HG02759 (cell line): Measurements from ENCODE around the gene KDM4F.

Experiments used
- ATAC-seq: cut with Tn5 transposase; IDR thresholded peaks from one replicate; pipeline ENCODE4 v1.9.1; 2021; ENCODE audit warnings: mild to moderate bottlenecking, moderate library complexity; ENCODE audit not compliant: unreplicated experiment

Gene KDM4F

DNA sequence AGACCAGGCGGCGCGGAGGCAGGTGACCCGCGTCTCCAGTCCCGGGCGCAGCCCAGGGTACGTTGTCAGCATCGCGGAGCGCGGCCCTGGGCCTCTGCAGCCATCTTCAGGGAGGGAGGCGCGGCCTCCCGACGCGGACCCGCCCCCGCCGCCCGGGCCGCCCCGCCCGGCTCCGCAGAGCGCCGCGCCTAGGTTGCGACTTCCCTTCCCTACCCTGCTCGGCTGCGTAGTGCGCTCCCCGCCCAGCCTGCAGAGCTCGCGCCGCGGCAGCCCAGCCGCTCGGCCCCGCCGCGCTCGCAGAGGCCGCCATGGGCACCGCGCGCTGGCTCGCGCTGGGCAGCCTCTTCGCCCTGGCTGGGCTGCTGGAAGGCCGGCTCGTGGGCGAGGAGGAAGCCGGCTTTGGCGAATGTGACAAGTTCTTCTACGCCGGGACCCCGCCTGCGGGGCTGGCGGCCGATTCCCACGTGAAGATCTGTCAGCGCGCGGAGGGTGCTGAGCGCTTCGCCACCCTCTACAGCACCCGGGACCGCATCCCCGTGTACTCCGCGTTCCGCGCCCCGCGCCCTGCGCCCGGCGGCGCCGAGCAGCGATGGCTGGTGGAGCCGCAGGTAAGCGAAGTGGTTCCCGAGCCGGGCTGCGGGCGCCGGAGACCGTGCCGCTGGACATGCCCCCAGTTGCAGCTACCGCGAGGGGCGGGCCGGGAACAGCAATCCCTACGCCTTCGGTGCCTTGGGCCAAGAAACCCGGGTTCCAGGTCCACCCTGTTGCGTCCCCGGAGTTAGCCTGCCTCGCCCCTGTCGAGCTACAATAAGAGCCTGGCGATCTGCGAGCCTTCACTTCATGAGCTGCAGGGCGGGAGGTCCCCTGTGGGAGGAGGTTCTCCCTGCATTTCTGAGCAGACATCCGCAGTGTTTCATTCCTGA is 40.7 kb downstream of the KDM4F start, which contains the start of gene ENDOD1:
TSS of gene ENDOD1 (plus strand) at position 227 of the 923 bp plus-strand sequence. CDS start at position 309, 82 bp downstream.
- peak; percentile 88 for ATAC-seq

GRCh38 chr11:95091663-95092180 is 42.5 kb downstream of the KDM4F start:
- no peak for ATAC-seq

DNA sequence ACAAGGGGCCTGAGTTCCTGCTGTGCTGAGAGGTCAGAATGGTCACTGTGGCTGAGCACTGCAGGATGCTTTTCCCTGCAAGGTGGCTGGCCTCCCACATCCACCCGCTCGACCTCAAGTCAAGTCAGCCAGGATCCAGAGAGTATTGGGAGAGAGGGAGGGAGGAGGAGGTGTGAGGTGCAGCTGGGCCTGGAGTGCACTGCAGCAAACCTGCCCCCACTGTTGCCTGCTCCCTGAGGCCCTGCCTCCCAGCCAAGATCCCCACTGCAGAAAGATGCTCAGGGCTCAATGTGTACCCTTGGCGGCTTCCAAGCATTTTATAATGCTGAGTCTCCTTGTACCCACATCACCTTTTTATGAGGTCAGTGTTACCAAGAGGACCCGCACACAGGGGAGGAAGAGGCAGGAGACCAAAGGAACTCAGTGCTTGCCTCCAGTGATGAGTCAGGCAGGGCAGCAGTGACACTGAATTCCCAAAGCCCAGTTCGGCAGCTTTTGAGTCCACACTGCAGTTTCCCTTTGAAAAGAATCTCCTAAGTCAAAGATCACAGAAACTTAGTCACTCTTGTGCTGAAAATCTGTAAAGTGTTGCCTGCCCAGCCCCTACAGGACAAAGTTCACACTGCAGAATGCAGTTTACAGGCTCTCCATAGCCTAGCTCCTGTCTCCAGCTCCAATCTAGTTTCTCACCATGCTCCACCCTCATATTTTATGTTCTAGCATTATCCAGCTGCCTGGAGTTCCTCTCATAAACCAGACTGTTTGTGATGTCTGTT is 43.5 kb downstream of the KDM4F start:
- ATAC-seq: no peak

DNA sequence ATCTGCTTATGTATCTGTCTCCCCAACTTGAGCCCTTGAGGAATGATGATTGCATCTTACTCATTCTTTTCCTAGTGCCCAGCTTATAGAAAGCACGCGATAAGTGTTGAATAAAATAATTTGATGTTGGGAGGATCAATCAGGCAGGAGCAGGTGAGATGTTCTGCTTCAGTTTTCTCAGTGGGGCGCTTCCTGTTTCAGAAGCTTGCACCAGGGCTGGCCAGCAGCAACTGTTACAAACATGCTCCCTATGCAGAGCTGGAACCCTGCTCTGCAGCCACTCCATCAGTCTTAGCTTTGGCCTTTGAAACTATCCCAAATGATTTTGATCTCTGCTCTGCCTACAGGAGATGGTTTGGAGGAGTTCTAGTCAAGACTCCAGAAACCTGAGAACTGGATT is 44.3 kb downstream of the KDM4F start:
- ATAC-seq: no peak

DNA sequence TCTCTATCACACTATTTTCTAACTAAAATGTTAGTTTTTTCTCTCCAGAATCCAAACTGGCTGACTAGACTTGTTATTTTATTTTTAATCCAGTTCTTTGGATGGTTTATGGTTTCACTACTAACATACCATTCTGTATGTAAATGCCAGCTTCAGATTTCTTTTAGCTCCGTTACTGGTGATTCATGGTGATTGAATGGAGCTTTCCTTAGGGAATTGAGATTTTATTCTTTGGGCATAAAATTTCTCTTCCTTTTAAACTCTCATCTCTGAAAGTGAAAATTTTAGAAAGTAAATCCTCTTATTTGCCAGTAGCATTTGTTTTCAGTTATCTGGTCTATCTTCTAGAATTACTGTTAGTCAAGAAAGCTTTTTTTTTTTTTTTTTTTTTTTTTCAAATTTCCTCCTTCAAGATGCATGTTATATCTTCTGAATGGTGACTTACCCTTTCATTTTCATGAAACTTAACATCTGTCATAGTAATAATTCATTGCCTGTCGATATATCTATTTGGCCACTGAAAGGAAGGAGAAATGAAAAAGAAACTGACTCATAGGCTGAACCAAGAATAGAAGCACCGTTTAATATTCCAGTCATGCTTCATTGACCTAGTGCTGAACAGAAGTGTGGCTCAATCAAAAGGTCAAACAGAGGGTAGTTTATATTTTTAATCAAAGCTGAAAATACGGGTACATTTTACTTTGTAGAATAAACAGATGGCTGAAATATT is 46.8 kb downstream of the KDM4F start:
- ATAC-seq: peak; percentile 75

GRCh38 chr11:95097209-95097608 is 48.0 kb downstream of the KDM4F start:
- no peak for ATAC-seq

DNA sequence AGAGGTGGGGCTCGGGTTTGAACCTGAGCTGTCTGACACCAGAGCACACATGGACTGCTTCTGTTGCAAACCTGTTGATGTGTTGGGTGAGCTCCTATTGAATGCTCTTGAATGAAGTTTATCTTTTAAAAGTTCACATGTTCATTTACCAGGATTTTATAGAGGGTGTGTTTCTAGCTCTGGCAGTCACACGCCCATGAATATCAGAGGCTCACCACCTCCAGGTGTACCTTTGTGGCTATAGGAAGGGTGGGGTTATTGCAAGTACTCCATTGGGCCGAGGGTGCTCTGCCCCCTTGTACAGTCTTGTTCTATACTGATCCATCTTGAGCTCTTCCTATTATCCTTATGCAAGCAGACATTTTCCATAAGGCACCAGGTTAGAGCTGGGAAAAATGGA is 49.6 kb downstream of the KDM4F start:
- ATAC-seq: no peak

DNA sequence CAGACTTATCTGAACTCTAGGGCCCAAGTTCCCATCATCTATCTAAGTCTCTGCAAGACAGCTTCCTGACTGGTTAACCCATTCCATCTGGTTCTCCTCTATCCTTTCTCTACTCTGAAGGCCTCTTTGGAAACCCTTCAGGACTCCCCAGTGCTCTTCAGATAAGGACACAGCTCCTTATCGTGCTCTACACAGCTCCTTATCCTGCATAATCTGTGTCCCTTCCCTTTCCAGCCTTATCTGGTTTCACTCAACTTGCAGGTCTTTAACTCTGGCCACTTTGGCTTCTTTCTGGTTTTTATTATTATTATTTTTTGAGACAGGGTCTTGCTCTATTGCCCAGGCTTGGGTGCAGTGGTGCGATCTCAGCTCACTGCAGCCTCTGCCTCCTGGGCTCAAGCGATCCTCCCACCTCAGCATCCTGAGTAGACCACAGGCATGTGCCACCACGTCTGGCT is 51.0 kb downstream of the KDM4F start:
- no peak for ATAC-seq
